GM23338 (cell line): Measurements from ENCODE around the gene KCNN2. TPM values are rescaled to one million over a fixed set of nuclear protein-coding genes. Genes with fewer than 3 reads are reported as not detected.

Experiments used
- ATAC-seq: fragments of 200-7000 bp; cut with Tn5 transposase; 3 replicates; pipeline ENCODE4 v1.9.1; 2020
- DNase-seq: peaks from one replicate; pipeline ENCODE4 v3.0.0-alpha.2; 2015; ENCODE audit warnings: low spot score
- H2AFZ ChIP-seq: fragments of 200-600 bp; sonication (generic); 2 replicates; pipeline ENCODE4 v1.8.0; 2016; ENCODE audit warnings: antibody characterized with exemption, mild to moderate bottlenecking, moderate library complexity
- H3F3A ChIP-seq: fragments of 200-600 bp; sonication (generic); replicated peaks from 2 replicates; pipeline ENCODE4 v1.8.0; 2017; ENCODE audit warnings: antibody characterized with exemption, mixed run types, low read depth
- H3K27ac ChIP-seq: fragments of 200-600 bp; sonication (generic); 2 replicates; pipeline ENCODE4 v1.6.1; 2016; ENCODE audit warnings: low read depth
- H3K27me3 ChIP-seq: fragments of 200-600 bp; sonication (generic); 2 replicates; pipeline ENCODE4 v1.8.0; 2016; ENCODE audit warnings: mild to moderate bottlenecking, mixed run types, moderate library complexity; ENCODE audit not compliant: insufficient read depth
- H3K36me3 ChIP-seq: fragments of 200-600 bp; sonication (generic); 2 replicates; pipeline ENCODE4 v1.8.0; 2016; ENCODE audit warnings: mild to moderate bottlenecking; ENCODE audit not compliant: insufficient read depth
- H3K4me1 ChIP-seq: fragments of 200-600 bp; sonication (generic); 2 replicates; pipeline ENCODE4 v1.8.0; 2016; ENCODE audit warnings: mild to moderate bottlenecking, moderate library complexity; ENCODE audit not compliant: insufficient read depth
- H3K4me2 ChIP-seq: fragments of 200-600 bp; sonication (generic); 2 replicates; pipeline ENCODE4 v1.7.1; 2017; ENCODE audit warnings: mixed run types
- H3K4me3 ChIP-seq: fragments of 200-600 bp; sonication (generic); 2 replicates; pipeline ENCODE4 v1.6.1; 2016; ENCODE audit warnings: mixed run types
- H3K79me2 ChIP-seq: fragments of 200-600 bp; sonication (generic); replicated peaks from 2 replicates; pipeline ENCODE4 v1.8.0; 2017; ENCODE audit warnings: mild to moderate bottlenecking; ENCODE audit not compliant: insufficient read depth
- H3K9me2 ChIP-seq: fragments of 200-600 bp; sonication (generic); 2 replicates; pipeline ENCODE4 v1.8.0; 2017; ENCODE audit not compliant: insufficient read depth
- H4K20me1 ChIP-seq: fragments of 200-600 bp; sonication (generic); replicated peaks from 2 replicates; pipeline ENCODE4 v1.8.0; 2017; ENCODE audit warnings: mild to moderate bottlenecking; ENCODE audit not compliant: insufficient read depth
- H3K27ac Mint-ChIP-seq: 2 replicates; pipeline ENCODE4 v1.8.0; 2020; ENCODE audit warnings: inconsistent platforms, mild to moderate bottlenecking, moderate library complexity, mixed read lengths
- H3K27me3 Mint-ChIP-seq: 3 replicates; pipeline ENCODE4 v1.8.0; 2022; ENCODE audit warnings: low read depth, mild to moderate bottlenecking, moderate library complexity, mixed read lengths, inconsistent platforms; ENCODE audit not compliant: insufficient read depth, poor library complexity
- H3K36me3 Mint-ChIP-seq: 3 replicates; pipeline ENCODE4 v1.8.0; 2021; ENCODE audit warnings: low read depth, mild to moderate bottlenecking, inconsistent platforms, moderate library complexity, mixed read lengths
- H3K4me1 Mint-ChIP-seq: 3 replicates; pipeline ENCODE4 v1.8.0; 2020; ENCODE audit warnings: mild to moderate bottlenecking, inconsistent platforms, mixed read lengths
- H3K4me3 Mint-ChIP-seq: 3 replicates; pipeline ENCODE4 v1.8.0; 2021; ENCODE audit warnings: moderate library complexity, mild to moderate bottlenecking, inconsistent platforms, mixed read lengths
- H3K9me3 Mint-ChIP-seq: 3 replicates; pipeline ENCODE4 v1.8.0; 2020; ENCODE audit warnings: moderate library complexity, mild to moderate bottlenecking, inconsistent platforms, mixed read lengths
- CREB1 ChIP-seq: fragments of 250-450 bp; sonication (Bioruptor Pico); IDR thresholded peaks from 2 replicates; pipeline ENCODE4 v1.5.0; 2020; ENCODE audit warnings: low read depth, mild to moderate bottlenecking, moderate library complexity
- CTCF ChIP-seq, 2 experiments: fragments of 200-600 bp in 1 of 2; sonication (generic) in 1 of 2; conservative IDR thresholded peaks; 2 replicates each; pipeline versions ENCODE4 v1.5.1 to v1.6.1; 2016 to 2017; ENCODE audit warnings: antibody characterized with exemption in 2 of 2, low read depth in 2 of 2, mild to moderate bottlenecking in 2 of 2, moderate library complexity in 1 of 2
- ETS1 ChIP-seq: IDR thresholded peaks from 2 replicates; pipeline ENCODE4 v1.6.1; 2016; ENCODE audit warnings: antibody characterized with exemption
- EZH2 ChIP-seq: fragments of 200-600 bp; sonication (generic); IDR thresholded peaks from one replicate; pipeline ENCODE4 v1.8.0; 2017; ENCODE audit warnings: antibody characterized with exemption, mild to moderate bottlenecking, low read depth; ENCODE audit not compliant: unreplicated experiment
- EZH2phosphoT487 ChIP-seq: fragments of 200-600 bp; sonication (generic); IDR thresholded peaks from one replicate; pipeline ENCODE4 v1.8.1; 2018; ENCODE audit warnings: antibody characterized with exemption; ENCODE audit not compliant: unreplicated experiment
- JUNB ChIP-seq: IDR thresholded peaks from one replicate; pipeline ENCODE4 v1.6.1; 2016; ENCODE audit warnings: antibody characterized with exemption; ENCODE audit not compliant: unreplicated experiment
- NANOG ChIP-seq: IDR thresholded peaks from 2 replicates; pipeline ENCODE4 v1.6.1; 2016; ENCODE audit warnings: antibody characterized with exemption, borderline replicate concordance
- POLR2AphosphoS5 ChIP-seq: IDR thresholded peaks from 2 replicates; pipeline ENCODE4 v1.6.1; 2016; ENCODE audit warnings: antibody characterized with exemption, low read depth
- REST ChIP-seq: IDR thresholded peaks from one replicate; pipeline ENCODE4 v1.6.1; 2018; ENCODE audit warnings: antibody characterized with exemption; ENCODE audit not compliant: unreplicated experiment
- STAT1 ChIP-seq: IDR thresholded peaks from one replicate; pipeline ENCODE4 v1.6.1; 2016; ENCODE audit warnings: antibody characterized with exemption; ENCODE audit not compliant: unreplicated experiment
- ZNF114 ChIP-seq: fragments of 250-450 bp; sonication (Bioruptor Pico); IDR thresholded peaks from 2 replicates; pipeline ENCODE4 v1.5.0; 2020; ENCODE audit warnings: mild to moderate bottlenecking, moderate library complexity
- ZNF331 ChIP-seq: fragments of 250-450 bp; sonication (Bioruptor Pico); IDR thresholded peaks from 2 replicates; pipeline ENCODE4 v1.5.0; 2020; ENCODE audit warnings: low read depth, mild to moderate bottlenecking, moderate library complexity
- polyA plus RNA-seq: library from polyadenylated mRNA; unstranded; fragments of >200 nt; fragmentation: Nextera tagmentation; extraction: Ambion mirVana; gene quantifications from 2 replicates; pipeline ENCODE4 v1.2.1, GENCODE V29; 2016
- total RNA-seq: library from RNA; depleted of rRNA; stranded (reverse); fragments of >200 nt; shearing (Covaris generic); gene quantifications from 2 replicates; pipeline ENCODE4 v1.2.3, GENCODE V29; 2014

Gene KCNN2
- total and polyA plus RNA-seq, 2 experiments from 2014 or later = 14.7 to 15.9 TPM

- no peak overlapping the region for H3K4me2 ChIP-seq
- H3K27ac ChIP-seq = no peak overlapping the region
- no peaks in the 10 kb centered on the region for H3K36me3 ChIP-seq
- no peaks in the 10 kb centered on the region for H3F3A ChIP-seq
- Mint-ChIP-seq H3K36me3 (peaks cover 7% of the 10 kb centered on the region; the same call in 1 of the 3 replicates), H3K27me3 (no peaks in the 10 kb centered on the region), H3K9me3 (no peaks in the 10 kb centered on the region), H3K4me3 (no peak overlapping the region), H3K27ac (peak overlapping the region; percentile 69), H3K4me1 (peaks cover 16% of the 10 kb centered on the region)
- no peak for ATAC-seq
- no peaks in the 10 kb centered on the region for H3K27me3 ChIP-seq
- H3K4me3 ChIP-seq = no peak overlapping the region
- no peaks in the 10 kb centered on the region for H3K4me1 ChIP-seq
- no peak for DNase-seq
- no peaks in the 10 kb centered on the region for H4K20me1 ChIP-seq
- TF ChIP-seq POLR2AphosphoS5 (no peak), REST (no peak), ETS1 (no peak), ZNF114 (CRISPR knock-in tag) (no peak), ZNF331 (CRISPR knock-in tag) (no peak), EZH2phosphoT487 (no peak), STAT1 (no peak), NANOG (no peak), JUNB (no peak), CTCF (conservative IDR thresholded peaks at IDR 0.05; ENCODE audit: low read depth in 2 of 2) (no peak), EZH2 (no peak)
- no peaks in the 10 kb centered on the region for H3K9me2 ChIP-seq
- H3K79me2 ChIP-seq = no peaks in the 10 kb centered on the region; the same call in none of the 2 replicates
- no peak overlapping the region for H2AFZ ChIP-seq
Measured at GRCh38 chr5:114469372-114469771, 107.5 kb downstream of the KCNN2 start.

- Histone ChIP-seq H3K27me3 (no peaks in the 10 kb centered on the region), H3F3A (no peaks in the 10 kb centered on the region), H3K27ac (no peak overlapping the region), H3K4me2 (no peak overlapping the region), H2AFZ (no peak overlapping the region), H3K4me3 (no peak overlapping the region), H3K79me2 (no peaks in the 10 kb centered on the region; the same call in none of the 2 replicates), H3K4me1 (no peaks in the 10 kb centered on the region), H3K36me3 (no peaks in the 10 kb centered on the region), H4K20me1 (no peaks in the 10 kb centered on the region), H3K9me2 (no peaks in the 10 kb centered on the region)
- Mint-ChIP-seq H3K27me3 (no peaks in the 10 kb centered on the region), H3K4me1 (peaks cover 15% of the 10 kb centered on the region), H3K9me3 (no peaks in the 10 kb centered on the region), H3K27ac (no peak overlapping the region; the same call in 1 of the 2 replicates), H3K36me3 (peaks cover 21% of the 10 kb centered on the region; the same call in 2 of the 3 replicates), H3K4me3 (no peak overlapping the region)
- DNase-seq (no peak), ATAC-seq (no peak)
- TF ChIP-seq EZH2 (no peak), POLR2AphosphoS5 (no peak), CREB1 (no peak), ETS1 (no peak), ZNF331 (CRISPR knock-in tag) (no peak), NANOG (no peak), STAT1 (no peak), EZH2phosphoT487 (no peak), REST (no peak), ZNF114 (CRISPR knock-in tag) (no peak)
Measured at GRCh38 chr5:114471529-114471928, 109.7 kb downstream of the KCNN2 start.
